HCT116 (cell line): ENCODE results near the gene NNAT. TPM values are rescaled to one million over a fixed set of nuclear protein-coding genes. Genes with fewer than 3 reads are reported as not detected.

Experiments used
- ATAC-seq: fragments of 200-7000 bp; cut with Tn5 transposase; 2 replicates; pipeline ENCODE4 v1.9.1; 2020; ENCODE audit warnings: mild to moderate bottlenecking, moderate library complexity
- BruUV-seq: library from RNA; stranded (reverse); fragments of 400-500 nt; replicated peaks from 2 replicates; lab custom pipeline; 2021; lab: Mats Ljungman, UMichigan
- CTCF ChIA-PET: fragments of 300-600 bp; sonication (Branson Sonifier 250); formaldehyde crosslinking; loops from one replicate; lab custom pipeline; 2021; ENCODE audit warnings: antibody characterized with exemption; lab: Charles Lee
- POLR2A ChIA-PET: fragments of 300-600, 350-600 bp; sonication (Branson Sonifier 250); formaldehyde crosslinking; loops from one replicate; lab custom pipeline; 2021; ENCODE audit warnings: antibody characterized with exemption; lab: Charles Lee
- RAD21 ChIA-PET, 2 experiments: fragments of 300-600 bp; sonication (Branson Sonifier 250); formaldehyde crosslinking; loops; one replicate each; lab custom pipeline; 2023; ENCODE audit warnings: low total read pairs in 2 of 2; ENCODE audit not compliant: uncharacterized antibody in 2 of 2, unreplicated experiment in 2 of 2, low non-redundant PET in 1 of 2; lab: Charles Lee
- DNase-seq: peaks from one replicate; pipeline ENCODE4 v3.0.0-alpha.2; 2010; ENCODE audit warnings: low read depth, low spot score
- H2AFZ ChIP-seq: fragments of 200-600 bp; shearing (Covaris generic), sonication (generic); 2 replicates; pipeline ENCODE4 v1.6.1; 2017; ENCODE audit warnings: low read depth, mixed run types, mixed read lengths, antibody characterized with exemption, low read length; ENCODE audit not compliant: poor library complexity, severe bottlenecking
- H3K27ac ChIP-seq: 2 replicates; pipeline ENCODE4 v1.5.1; 2012; ENCODE audit warnings: low read depth, low read length
- H3K27me3 ChIP-seq: fragments of 200-600 bp; sonication (generic); 2 replicates; pipeline ENCODE4 v1.6.1; 2016; ENCODE audit warnings: mixed run types, low read length, mixed read lengths; ENCODE audit not compliant: insufficient read depth
- H3K36me3 ChIP-seq, 2 experiments: fragments of 200-500 bp in 1 of 2; fragments of 200-600 bp in 1 of 2; sonication (Bioruptor generic) in 1 of 2; sonication (generic) in 1 of 2; 2 replicates each; pipeline versions ENCODE4 v1.5.1 to v1.6.1; 2014 to 2016; ENCODE audit warnings: low read length in 2 of 2, inconsistent platforms in 1 of 2, mixed read lengths in 1 of 2, mixed run types in 1 of 2; ENCODE audit not compliant: insufficient read depth in 2 of 2, control insufficient read depth in 1 of 2
- H3K4me1 ChIP-seq, 2 experiments: fragments of 200-600 bp in 1 of 2; sonication (generic) in 1 of 2; 2 replicates each; pipeline versions ENCODE4 v1.5.1 to v1.6.1; 2012 to 2017; ENCODE audit warnings: low read length in 2 of 2, inconsistent platforms in 1 of 2, mild to moderate bottlenecking in 1 of 2, mixed read lengths in 1 of 2, mixed run types in 1 of 2, moderate library complexity in 1 of 2; ENCODE audit not compliant: insufficient read depth in 2 of 2, control insufficient read depth in 1 of 2
- H3K4me2 ChIP-seq: fragments of 200-600 bp; sonication (generic); 2 replicates; pipeline ENCODE4 v1.6.1; 2017; ENCODE audit warnings: mixed run types, low read length, mixed read lengths
- H3K4me3 ChIP-seq, 2 experiments: fragments of 200-600 bp in 1 of 2; sonication (generic) in 1 of 2; replicated peaks in 1 of 2; 2 replicates each; pipeline ENCODE4 v1.5.1; 2011 to 2016; ENCODE audit warnings: low read length in 2 of 2, control low read depth in 1 of 2, low read depth in 1 of 2, mild to moderate bottlenecking in 1 of 2, mixed read lengths in 1 of 2, mixed run types in 1 of 2
- H3K79me2 ChIP-seq: fragments of 200-600 bp; sonication (generic); 2 replicates; pipeline ENCODE4 v1.6.1; 2017; ENCODE audit warnings: mild to moderate bottlenecking, mixed run types, low read length, moderate library complexity, mixed read lengths; ENCODE audit not compliant: insufficient read depth
- H3K9ac ChIP-seq: fragments of 200-600 bp; sonication (generic); 2 replicates; pipeline ENCODE4 v1.6.1; 2016; ENCODE audit warnings: low read length, mixed read lengths
- H3K9me2 ChIP-seq: fragments of 200-600 bp; sonication (generic), shearing (Covaris generic); 2 replicates; pipeline ENCODE4 v1.6.1; 2017; ENCODE audit warnings: mixed run types, mild to moderate bottlenecking, moderate library complexity; ENCODE audit not compliant: insufficient read depth
- H3K9me3 ChIP-seq, 2 experiments: fragments of 200-500 bp in 1 of 2; fragments of 200-600 bp in 1 of 2; sonication (Bioruptor generic) in 1 of 2; sonication (generic) in 1 of 2; 2 replicates each; pipeline ENCODE4 v1.6.1; 2014 to 2017; ENCODE audit warnings: low read length in 2 of 2, mixed read lengths in 2 of 2, inconsistent platforms in 1 of 2, low read depth in 1 of 2, mild to moderate bottlenecking in 1 of 2, mixed run types in 1 of 2, moderate library complexity in 1 of 2; ENCODE audit not compliant: control insufficient read depth in 1 of 2, insufficient read depth in 1 of 2
- H4K20me1 ChIP-seq: fragments of 200-600 bp; sonication (generic), shearing (Covaris generic); 2 replicates; pipeline ENCODE4 v1.6.1; 2017; ENCODE audit warnings: mixed run types, mild to moderate bottlenecking, moderate library complexity; ENCODE audit not compliant: insufficient read depth
- CBX3 ChIP-seq: IDR thresholded peaks from 2 replicates; pipeline ENCODE4 v1.6.1; 2012; ENCODE audit warnings: low read depth
- CEBPB ChIP-seq: IDR thresholded peaks from 2 replicates; pipeline ENCODE4 v1.6.1; 2012; ENCODE audit warnings: low read depth
- CTCF ChIP-seq, 3 experiments: fragments of 200-600 bp in 1 of 3; sonication (generic) in 1 of 3; IDR thresholded peaks in 2 of 3; conservative IDR thresholded peaks in 1 of 3; 2 replicates each; pipeline ENCODE4 v1.5.1; 2012 to 2017; ENCODE audit warnings: low read depth in 2 of 3, low read length in 2 of 3, antibody characterized with exemption in 1 of 3, borderline replicate concordance in 1 of 3, control low read depth in 1 of 3, mild to moderate bottlenecking in 1 of 3, mixed read lengths in 1 of 3, mixed run types in 1 of 3, moderate library complexity in 1 of 3; ENCODE audit not compliant: insufficient read depth in 1 of 3
- ELF1 ChIP-seq: IDR thresholded peaks from 2 replicates; pipeline ENCODE4 v1.6.1; 2012; ENCODE audit warnings: low read depth, borderline replicate concordance
- EZH2 ChIP-seq: fragments of 200-600 bp; sonication (generic); IDR thresholded peaks from 2 replicates; pipeline ENCODE4 v1.6.1; 2017; ENCODE audit warnings: antibody characterized with exemption, mixed run types
- EZH2phosphoT487 ChIP-seq: fragments of 200-600 bp; IDR thresholded peaks from 2 replicates; pipeline ENCODE4 v1.6.1; 2018; ENCODE audit warnings: antibody characterized with exemption, borderline replicate concordance
- JUND ChIP-seq: IDR thresholded peaks from 2 replicates; pipeline ENCODE4 v1.6.1; 2012
- POLR2A ChIP-seq: IDR thresholded peaks from 2 replicates; pipeline ENCODE4 v1.7.0; 2011; ENCODE audit warnings: borderline replicate concordance; ENCODE audit not compliant: insufficient read depth, insufficient read length; ENCODE audit errors: extremely low read depth
- POLR2AphosphoS5 ChIP-seq: IDR thresholded peaks from 2 replicates; pipeline ENCODE4 v1.6.1; 2011; ENCODE audit warnings: mild to moderate bottlenecking, low read depth, low read length, moderate library complexity
- SIN3A ChIP-seq: IDR thresholded peaks from 2 replicates; pipeline ENCODE4 v1.6.1; 2012; ENCODE audit warnings: low read depth
- SRF ChIP-seq: IDR thresholded peaks from 2 replicates; pipeline ENCODE4 v1.6.1; 2012; ENCODE audit warnings: low read depth
- TCF7L2 ChIP-seq: IDR thresholded peaks from 2 replicates; pipeline ENCODE4 v1.7.0; 2011; ENCODE audit warnings: borderline replicate concordance, inconsistent platforms; ENCODE audit not compliant: insufficient read depth, insufficient read length; ENCODE audit errors: extremely low read depth
- YY1 ChIP-seq: IDR thresholded peaks from 2 replicates; pipeline ENCODE4 v1.6.1; 2011; ENCODE audit warnings: low read length, low read depth, moderate library complexity, mild to moderate bottlenecking; ENCODE audit not compliant: insufficient replicate concordance; ENCODE audit errors: extremely low read depth
- ZBTB33 ChIP-seq: IDR thresholded peaks from 2 replicates; pipeline ENCODE4 v1.6.1; 2011; ENCODE audit warnings: mild to moderate bottlenecking, low read length, moderate library complexity; ENCODE audit not compliant: insufficient replicate concordance; ENCODE audit errors: extremely low read depth
- ZFX ChIP-seq: fragments of 450-650 bp; IDR thresholded peaks from 2 replicates; pipeline ENCODE4 v1.6.1; 2017
- ZNF274 ChIP-seq: fragments of 200-500 bp; sonication (Bioruptor generic); IDR thresholded peaks from 2 replicates; pipeline ENCODE4 v1.6.1; 2014; ENCODE audit warnings: mild to moderate bottlenecking, low read depth, low read length, inconsistent platforms
- intact Hi-C: fragments of 100-400 bp; cut with micrococcal nuclease; formaldehyde crosslinking; loops from 2 replicates; pipeline ENCODE4 v1.10.0; 2022
- total RNA-seq: library from RNA; stranded (reverse); gene quantifications from one replicate; pipeline ENCODE4 v1.2.1, GENCODE V29; 2021; ENCODE audit not compliant: unreplicated experiment
- TF ChIP-seq, protein P1 (sequence below): IDR thresholded peaks from 2 replicates; pipeline ENCODE4 v1.6.1; 2012; ENCODE audit warnings: low read depth
- TF ChIP-seq, protein P2 (sequence below): IDR thresholded peaks from 2 replicates; pipeline ENCODE4 v1.6.1; 2012
- TF ChIP-seq, protein P3 (sequence below): IDR thresholded peaks from 2 replicates; pipeline ENCODE4 v1.6.1; 2012

Gene NNAT
- total RNA-seq, 1 experiment from 2014 or later: not detected

DNA sequence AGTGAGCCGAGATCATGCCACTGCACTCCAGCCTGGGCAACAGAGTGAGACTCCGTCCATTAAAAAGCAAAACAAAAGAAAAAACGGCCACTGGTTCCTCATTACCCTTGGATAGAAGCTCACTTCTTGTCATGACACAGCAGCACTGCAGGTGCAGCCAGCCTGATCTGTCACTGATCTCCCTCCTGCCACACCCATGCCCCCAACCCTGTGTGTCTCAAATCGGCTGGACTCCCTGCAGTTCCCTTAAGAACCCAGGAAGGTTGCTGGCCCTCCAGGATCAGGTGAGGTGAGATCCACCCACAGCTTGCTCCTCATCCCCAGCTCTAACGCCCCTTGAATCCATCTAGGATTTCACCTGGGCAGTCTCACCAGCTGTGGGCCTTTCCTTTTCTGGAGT lies 26.3 kb upstream of the NNAT start:
- Histone ChIP-seq H3K4me1 (no peaks in the 10 kb centered on the region), H3K9ac (no peak overlapping the region), H3K36me3 (no peaks in the 10 kb centered on the region), H4K20me1 (no peaks in the 10 kb centered on the region), H3K27ac (no peak overlapping the region), H3K27me3 (no peaks in the 10 kb centered on the region), H3K4me2 (no peak overlapping the region), H2AFZ (no peak overlapping the region), H3K9me2 (no peaks in the 10 kb centered on the region), H3K79me2 (no peaks in the 10 kb centered on the region), H3K9me3 (no peaks in the 10 kb centered on the region), H3K4me3 (no peak overlapping the region)
- TF ChIP-seq SIN3A (no peak), EZH2phosphoT487 (no peak), EZH2 (no peak), JUND (no peak), ZBTB33 (no peak), ZFX (no peak), CEBPB (no peak), SRF (no peak), YY1 (no peak), TCF7L2 (no peak), ELF1 (no peak), CTCF (IDR thresholded peaks at IDR 0.05 in 2 of 3, conservative IDR thresholded peaks at IDR 0.05 in 1 of 3; ENCODE audit: borderline replicate concordance in 1 of 3, insufficient read depth in 1 of 3, low read depth in 2 of 3, low read length in 2 of 3) (no peak), POLR2A (no peak), POLR2AphosphoS5 (no peak), CBX3 (no peak), ZNF274 (no peak)
- TF ChIP-seq, protein P1, sequence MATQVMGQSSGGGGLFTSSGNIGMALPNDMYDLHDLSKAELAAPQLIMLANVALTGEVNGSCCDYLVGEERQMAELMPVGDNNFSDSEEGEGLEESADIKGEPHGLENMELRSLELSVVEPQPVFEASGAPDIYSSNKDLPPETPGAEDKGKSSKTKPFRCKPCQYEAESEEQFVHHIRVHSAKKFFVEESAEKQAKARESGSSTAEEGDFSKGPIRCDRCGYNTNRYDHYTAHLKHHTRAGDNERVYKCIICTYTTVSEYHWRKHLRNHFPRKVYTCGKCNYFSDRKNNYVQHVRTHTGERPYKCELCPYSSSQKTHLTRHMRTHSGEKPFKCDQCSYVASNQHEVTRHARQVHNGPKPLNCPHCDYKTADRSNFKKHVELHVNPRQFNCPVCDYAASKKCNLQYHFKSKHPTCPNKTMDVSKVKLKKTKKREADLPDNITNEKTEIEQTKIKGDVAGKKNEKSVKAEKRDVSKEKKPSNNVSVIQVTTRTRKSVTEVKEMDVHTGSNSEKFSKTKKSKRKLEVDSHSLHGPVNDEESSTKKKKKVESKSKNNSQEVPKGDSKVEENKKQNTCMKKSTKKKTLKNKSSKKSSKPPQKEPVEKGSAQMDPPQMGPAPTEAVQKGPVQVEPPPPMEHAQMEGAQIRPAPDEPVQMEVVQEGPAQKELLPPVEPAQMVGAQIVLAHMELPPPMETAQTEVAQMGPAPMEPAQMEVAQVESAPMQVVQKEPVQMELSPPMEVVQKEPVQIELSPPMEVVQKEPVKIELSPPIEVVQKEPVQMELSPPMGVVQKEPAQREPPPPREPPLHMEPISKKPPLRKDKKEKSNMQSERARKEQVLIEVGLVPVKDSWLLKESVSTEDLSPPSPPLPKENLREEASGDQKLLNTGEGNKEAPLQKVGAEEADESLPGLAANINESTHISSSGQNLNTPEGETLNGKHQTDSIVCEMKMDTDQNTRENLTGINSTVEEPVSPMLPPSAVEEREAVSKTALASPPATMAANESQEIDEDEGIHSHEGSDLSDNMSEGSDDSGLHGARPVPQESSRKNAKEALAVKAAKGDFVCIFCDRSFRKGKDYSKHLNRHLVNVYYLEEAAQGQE: no peak
- TF ChIP-seq, protein P2, sequence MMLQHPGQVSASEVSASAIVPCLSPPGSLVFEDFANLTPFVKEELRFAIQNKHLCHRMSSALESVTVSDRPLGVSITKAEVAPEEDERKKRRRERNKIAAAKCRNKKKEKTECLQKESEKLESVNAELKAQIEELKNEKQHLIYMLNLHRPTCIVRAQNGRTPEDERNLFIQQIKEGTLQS: no peak
- TF ChIP-seq, protein P3, sequence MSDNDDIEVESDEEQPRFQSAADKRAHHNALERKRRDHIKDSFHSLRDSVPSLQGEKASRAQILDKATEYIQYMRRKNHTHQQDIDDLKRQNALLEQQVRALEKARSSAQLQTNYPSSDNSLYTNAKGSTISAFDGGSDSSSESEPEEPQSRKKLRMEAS: no peak
- DNase-seq: no peak
- ChIA-PET RAD21 (no interaction called here), POLR2A (no interaction called here), CTCF (no interaction called here)
- intact Hi-C loops: no loop called here
- no peak for ATAC-seq
- BruUV-seq: no TSS peak
